HG02610 (cell line): Measurements from ENCODE around the gene ASCL5.
A peak's percentile ranks its signal among the peaks of the same experiment; 100 is the strongest.
"Not testable (repeated sequence)": the region's sequence is repeated elsewhere in the genome, so short reads cannot be mapped to it uniquely, and the experiment has no call there.

Experiments
- ATAC-seq: cut with Tn5 transposase; IDR thresholded peaks from one replicate; pipeline ENCODE4 v1.9.1; 2021; ENCODE audit warnings: mild to moderate bottlenecking, moderate library complexity; ENCODE audit not compliant: unreplicated experiment

ASCL5 gene, protein sequence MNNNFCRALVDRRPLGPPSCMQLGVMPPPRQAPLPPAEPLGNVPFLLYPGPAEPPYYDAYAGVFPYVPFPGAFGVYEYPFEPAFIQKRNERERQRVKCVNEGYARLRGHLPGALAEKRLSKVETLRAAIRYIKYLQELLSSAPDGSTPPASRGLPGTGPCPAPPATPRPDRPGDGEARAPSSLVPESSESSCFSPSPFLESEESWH

DNA sequence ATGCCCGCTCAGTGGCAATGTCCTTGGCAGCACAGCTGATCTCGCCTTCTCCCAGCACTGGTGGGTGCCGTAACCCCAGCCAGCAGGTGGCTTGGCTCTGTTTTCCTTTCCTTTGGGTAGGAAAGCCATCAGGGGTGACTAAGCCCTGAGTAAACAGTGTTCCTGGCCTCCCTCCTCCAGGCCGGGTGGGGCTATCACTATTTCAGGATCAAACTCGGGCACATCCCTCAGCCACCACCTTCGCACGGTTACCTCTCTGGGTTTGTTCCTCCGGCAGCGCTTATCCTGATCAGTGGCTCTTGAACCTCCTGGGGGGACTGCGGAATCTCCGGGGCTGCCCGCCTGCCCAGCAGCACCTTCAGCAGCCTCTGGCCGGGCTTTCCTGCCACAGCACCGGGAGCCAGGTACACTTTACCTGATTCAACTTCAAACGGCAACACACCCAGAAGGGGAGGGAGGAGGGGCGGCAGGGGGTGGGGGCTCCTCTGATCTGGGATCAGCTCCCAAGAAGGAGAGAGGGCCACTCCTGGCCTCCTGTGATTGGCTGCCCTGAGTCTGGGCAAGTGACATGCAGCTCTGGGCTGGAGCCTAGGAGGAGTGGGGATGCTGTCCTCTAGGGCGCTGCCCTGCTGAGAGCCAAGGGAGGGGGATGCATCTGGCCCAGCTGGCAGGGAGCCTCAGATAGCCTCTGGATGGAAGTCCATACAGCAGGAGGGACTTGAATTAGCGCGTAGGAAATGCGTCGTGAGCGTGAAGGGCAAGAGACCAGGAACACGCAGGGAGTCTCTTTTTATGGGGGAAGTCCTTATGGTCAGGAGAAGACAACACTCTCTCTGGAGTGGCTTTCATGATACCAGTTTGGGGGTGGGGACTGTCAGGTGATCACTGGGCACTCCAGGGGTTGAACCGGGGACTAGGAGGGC, at the start of gene ASCL5:
TSS of gene ASCL5 (minus strand) at position 353 of the 923 bp plus-strand sequence. CDS start 11,812 bp downstream, outside the sequence.
- ATAC-seq, result no peak

DNA sequence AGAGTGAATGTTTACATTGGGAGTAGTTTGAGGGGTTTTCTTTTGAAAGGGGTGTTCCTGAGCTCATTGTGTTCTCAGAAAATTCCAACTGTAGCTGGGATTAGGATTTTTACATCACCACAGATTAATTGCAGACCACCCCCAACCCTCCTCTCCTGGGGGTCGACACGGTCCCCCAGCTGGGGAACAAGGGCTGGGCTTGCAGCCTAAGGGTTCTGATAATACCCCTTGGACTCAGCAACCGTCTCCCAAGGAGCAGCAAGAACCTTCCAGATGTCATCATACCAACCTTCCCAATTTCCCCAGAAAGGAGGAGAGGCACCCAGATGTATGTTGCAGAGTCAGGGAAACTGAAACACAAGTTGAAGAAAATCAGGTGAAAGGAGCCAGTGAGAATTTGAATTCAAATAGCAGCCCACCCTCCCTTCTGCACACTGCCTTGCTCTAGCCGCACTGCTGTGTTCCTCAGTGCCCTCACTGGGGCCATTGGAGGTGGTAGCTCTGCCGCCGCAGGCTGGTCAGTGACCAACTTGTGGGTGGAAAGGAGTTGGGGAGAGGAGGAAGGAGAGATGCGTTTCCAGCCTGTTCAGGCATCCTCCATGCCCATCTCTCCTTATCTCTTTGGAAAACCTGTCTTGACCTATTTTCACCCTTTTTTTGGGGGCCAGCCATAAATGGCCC, 49.0 kb upstream of the ASCL5 start:
- ATAC-seq, result no peak

DNA sequence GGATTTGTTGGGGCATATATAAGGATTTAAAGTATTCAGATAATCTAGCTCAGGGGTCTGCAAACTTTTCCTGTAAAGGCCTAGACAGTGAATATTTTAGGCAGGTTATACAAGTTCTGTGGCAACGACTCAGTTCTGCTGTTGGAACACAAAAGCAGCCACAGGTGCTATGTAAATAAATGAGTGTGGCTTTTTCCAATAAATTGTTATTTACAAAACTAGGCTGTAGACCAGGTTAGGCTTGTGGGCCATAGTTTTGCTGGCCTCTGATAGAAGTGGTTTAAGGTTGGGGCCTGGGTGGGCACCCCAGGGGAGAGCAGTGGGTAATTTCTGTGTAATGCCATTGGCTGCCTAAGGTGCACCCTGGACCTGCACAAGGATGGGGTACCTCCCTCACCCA, 46.8 kb upstream of the ASCL5 start:
- ATAC-seq, result no peak

DNA sequence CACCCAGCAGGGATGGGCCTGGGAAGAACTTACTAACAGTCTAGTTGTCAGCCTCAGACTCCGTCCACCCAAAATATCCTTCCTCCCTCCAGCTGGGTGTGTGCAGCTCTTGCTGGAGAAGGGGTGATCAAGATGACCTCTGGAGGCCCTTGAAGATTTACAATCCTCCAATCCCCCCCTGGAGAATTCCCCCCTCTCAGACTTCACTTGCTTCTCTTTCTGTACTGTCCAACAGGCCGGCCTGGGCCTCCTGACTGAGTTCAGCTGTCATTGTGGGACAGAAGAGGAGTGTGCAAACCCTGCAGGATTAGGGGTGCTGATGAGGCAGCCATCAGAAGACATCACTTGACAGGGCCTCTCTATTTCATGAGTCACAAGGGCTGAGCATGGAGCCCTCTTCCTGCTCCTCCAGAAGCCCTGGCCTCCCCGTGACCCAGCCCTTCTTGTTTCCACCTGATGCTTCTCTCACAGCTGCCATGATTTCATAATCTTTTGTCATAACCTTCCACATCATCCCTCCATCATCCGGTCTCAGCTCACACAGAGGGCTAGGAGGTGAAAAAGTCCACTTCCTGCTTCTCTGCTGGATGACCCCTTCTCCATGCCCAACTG, 46.1 kb upstream of the ASCL5 start:
- ATAC-seq, result no peak

DNA sequence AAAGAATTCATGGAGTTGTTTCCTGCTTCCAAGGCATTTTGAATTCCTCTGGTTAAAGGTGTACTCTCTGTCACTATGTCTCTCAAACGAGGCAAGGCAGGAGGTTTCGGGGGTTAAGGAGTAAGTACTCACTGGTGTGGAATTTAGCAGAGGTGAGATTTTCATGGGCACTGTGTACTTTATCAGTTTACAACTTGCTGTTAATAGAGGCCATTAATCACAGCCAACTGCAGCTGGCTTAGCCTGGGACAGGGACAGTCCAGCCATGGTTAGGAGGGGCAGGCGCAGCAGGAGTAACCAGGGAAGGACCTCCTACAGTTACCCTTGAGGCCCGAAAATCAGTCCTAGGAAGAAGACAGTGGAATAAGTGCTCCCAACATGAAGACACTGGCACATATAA, 45.3 kb upstream of the ASCL5 start:
- no peak for ATAC-seq

DNA sequence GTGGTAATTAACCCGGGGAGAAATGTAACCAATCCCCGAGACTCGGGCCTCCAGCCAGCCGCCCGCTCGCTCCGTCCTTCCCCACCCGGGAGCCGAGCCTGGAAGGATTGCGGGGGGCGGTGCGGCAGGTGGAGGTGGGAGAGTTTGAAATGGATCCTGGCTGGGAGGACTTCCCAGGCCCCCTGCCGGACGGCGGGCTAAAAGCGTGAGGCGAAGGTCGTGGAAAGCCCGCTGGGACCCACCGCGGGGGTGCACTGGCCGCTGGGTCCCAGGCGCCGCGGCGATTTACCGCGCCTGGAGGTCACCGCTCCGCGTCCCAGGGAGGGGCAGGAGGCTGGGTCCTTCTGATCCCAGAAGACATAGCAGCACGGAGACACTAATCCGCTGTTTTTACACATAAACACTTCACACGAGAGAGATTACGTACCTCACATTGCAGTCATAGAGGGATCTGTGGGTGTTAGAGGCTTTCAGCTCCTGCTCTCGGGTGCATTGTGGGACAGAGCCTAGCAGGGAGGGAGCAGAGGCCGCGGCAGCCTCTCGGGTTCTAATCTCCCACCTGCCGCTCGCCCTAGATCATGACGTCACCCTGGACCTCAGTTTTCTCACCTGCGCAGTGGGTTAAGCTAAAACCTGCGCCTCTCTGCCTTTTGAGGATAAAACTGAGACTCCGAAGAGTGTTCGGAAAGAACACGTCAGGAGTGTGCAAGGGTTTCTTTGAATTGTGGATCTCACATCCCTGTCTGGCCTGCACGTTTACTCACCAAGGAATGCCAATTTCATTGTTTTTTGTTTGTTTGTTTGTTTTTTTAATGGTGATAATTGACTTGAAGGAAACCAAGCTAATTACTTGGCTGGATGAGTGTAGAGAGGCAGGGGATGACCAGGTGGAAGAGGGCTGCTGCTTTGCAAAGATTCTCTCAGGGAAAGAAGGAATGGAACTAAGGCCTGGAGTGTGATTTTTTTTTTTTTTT, 44.4 kb upstream of the ASCL5 start:
- ATAC-seq, result peak; percentile 42

DNA sequence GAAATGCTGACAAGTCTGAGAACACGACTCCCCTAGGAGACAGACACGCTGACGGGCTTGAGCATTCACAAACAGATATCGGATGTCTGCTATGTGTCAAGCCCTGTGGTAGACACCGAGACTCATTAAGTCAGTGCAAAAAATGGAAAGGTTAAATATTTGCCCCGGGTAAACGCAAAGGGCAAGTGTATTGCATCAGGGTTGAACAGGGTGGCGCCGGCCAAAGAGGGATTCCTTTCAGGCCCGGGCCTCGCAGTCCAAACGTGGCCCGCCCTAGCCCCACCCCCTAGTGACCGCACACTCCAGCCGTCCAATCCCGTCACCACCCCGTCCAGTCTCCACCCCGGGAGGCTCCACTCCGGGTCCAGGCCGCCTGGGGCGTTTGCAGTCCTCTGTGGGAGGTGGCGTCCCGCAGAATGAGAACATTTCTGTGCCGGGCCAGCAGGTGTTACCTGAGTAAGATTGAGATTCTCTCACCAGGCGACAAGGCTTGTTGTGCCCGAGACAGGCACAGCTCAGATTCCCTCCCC, 43.6 kb upstream of the ASCL5 start:
- peak; percentile 93 for ATAC-seq

DNA sequence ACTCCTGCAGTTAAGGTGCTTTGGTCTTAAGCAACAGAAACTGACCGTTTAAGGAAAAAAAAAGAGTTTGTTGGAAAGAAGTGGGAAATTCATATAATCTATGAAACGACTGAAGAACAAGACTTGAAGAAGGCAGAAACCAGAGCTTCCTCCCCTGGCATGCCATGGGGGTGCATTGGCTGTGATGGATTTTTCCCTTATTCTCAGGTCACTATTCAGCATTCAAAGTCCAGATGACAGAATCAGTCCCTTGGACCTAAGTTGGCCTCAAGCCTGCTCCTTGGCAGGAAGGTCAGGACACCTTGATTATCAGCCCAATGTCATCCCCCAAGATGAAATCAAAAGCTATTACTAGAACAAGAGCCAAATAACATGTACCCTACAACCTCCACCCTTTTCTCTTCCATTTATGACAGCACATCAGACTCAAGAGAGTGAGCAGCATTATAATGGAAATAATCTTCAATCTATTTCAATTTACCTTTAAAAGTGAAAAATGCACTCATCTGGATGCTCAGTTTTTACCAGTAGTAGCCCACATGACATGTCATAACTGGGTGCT, 43.1 kb upstream of the ASCL5 start:
- no peak for ATAC-seq

DNA sequence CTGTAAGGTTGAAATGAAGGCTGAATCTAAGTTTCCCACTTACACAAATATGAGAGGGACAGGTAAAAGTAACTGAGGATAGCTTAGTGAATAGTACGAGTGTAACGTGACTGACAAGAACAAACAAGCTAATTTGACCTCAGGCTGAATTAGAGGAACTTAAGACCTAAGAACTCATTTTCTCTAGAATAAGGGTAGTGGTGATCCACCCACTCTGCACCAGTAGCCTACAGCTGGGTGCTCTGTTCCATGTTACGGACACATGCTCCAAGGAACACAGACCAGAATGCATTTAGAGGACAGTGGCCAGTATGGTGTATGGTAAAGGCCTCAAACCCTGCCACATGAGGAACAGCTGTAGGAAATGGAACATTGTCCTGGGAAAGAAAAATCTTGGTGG, 42.2 kb upstream of the ASCL5 start:
- ATAC-seq, result no peak

DNA sequence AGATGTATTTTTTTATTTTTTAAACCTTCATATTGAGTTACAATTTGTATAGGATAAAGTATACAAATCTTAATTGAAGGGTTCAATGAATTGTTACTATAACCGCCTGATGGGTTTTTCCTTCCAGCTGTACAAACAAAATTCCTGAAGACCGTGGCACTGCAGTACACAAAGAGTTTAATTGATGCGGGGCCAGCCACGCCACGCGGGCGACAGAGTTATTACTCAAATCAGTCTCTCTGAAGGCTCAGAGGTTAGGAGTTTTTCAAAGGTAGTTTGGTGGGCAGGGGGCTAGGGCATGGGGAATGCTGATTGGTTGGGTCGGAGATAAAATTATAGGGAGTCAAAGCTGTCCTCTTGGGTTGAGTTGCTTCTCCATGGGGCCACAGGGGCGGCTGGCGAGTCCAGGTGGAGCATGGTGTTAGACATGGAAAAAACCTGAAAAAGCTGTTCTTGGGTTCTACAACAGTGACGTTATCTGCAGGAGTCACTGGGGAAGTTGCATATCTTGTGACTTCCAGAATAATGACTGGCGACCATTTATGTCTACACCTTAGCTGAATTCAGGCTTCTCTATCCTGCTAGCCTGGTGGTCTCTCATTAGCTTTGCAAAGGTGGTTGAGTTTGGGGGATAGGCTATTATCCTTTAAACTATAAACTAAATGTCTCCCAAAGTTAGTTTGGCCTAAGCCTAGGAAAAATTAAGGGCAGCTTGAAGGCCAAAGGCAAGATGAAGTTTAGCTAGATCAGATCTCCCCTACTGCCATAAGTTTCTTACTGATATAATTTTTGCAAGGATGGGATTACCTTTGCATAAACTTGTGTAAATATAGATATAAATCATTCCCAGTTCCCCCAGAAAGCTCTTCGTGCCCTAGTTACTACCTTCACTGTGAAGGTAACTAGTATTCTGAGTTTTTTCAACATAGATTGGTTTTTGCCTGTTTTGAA, 40.3 kb upstream of the ASCL5 start:
- ATAC-seq, result no peak

DNA sequence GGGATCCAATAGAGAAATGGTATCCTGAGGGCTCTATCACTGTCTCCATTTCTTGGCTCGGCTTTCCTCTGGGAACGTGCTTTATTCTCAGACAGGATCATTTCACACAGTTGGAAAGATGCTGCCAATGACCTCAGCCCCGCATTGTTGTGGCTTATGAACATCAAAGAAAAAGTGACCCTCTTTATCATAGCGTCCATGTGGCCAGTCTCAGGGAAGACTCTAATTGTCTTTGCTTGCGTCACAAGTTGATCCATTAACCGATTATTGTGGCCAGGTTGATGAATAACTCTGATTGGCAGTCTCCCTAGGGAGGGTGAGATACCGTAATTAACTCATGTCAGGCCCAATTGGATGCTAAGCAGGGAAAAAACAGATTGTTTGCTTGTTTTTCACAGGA, 37.7 kb upstream of the ASCL5 start:
- ATAC-seq, result no peak

DNA sequence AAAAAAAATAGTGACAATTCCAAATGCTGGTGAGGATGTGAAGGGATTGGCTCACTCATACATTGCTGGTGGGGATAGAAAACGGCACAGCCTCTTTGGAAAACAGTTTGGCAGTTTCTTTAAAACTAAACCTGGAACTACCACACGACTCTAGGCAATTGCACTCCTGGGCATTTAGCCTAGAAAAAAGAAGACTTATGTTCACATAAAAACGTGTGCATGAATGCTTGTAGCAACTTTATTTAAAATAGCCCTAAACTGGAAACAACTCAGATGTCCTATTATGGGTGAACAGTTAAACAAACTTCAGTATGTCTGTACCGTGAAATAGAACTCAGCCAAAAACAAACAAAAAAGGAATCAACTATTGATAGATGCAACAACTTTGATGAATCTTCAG, 36.7 kb upstream of the ASCL5 start:
- no peak for ATAC-seq

DNA sequence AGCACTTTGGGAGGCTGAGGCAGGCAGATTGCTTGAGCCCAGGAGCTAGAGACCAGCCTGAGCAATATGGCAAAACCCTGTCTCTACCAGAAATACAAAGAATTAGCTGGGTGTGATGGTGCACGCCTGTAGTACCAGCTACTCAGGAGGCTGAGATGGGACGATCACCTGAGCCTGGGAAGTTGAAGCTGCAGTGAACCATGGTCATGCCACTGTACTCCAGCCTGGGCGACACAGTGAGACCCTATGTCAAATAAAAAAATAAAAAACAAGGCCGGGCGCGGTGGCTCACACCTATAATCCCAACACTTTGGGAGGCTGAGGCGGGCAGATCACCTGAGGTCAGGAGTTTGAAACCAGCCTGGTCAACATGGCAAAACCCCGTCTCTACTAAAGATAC, 36.1 kb upstream of the ASCL5 start:
- ATAC-seq, result not testable (repeated sequence)

DNA sequence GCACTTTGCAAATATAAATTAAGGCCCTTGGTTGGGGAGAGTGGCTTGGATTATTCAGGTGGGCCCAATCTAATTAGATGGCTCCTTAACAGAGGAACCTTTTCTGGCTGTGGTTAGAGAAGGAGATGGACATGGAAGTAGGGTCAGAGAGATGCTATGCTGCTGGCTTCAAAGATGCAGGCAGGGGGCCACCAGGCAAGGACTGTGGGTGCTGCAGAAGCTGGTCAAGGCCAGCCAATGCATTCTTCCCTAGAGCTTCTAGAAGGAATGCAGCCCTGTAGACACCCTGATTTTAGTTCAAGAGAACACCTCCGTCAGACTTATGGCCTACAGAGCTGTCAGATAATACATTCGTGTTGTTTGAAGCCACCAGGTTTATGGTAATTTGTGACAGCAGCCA, 31.0 kb upstream of the ASCL5 start:
- ATAC-seq, result no peak

DNA sequence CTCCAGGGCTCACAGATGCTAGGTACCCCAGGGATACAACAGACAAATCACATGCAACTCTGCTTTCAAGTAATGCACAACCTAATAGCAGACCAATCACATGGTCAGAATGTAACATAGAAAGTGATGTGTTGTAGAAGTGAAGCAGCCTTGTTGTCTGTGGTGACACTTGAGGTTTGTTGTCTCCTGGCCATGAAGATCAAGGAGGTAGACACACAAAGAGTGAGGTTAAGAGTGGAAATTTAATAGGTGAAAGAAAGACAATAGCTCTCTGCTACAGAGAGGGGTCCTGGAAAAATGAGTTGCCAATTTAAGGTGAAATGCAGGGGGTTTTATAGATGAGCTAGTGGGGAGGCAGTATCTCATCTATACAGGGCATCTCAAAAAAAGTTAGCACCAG, 29.8 kb upstream of the ASCL5 start:
- ATAC-seq, result no peak

DNA sequence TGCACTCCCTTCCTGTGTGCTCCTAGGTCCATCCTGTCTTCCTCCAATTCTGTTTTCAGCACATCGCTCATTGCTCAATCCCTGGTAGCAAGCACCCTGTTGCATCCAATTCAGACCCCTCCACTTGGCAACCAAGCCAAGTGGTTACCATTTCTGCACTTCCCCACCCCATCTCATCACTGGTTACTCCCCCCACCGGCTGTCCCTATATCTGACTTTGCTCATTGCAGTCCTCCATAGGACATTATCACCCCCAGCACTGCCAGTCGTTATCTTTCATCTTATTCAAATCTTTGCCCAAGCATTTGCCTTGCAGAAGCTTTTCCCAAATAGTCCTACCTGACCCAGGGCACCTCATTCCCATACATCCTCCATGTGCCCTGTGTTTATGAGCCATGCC, 29.4 kb upstream of the ASCL5 start:
- no peak for ATAC-seq

DNA sequence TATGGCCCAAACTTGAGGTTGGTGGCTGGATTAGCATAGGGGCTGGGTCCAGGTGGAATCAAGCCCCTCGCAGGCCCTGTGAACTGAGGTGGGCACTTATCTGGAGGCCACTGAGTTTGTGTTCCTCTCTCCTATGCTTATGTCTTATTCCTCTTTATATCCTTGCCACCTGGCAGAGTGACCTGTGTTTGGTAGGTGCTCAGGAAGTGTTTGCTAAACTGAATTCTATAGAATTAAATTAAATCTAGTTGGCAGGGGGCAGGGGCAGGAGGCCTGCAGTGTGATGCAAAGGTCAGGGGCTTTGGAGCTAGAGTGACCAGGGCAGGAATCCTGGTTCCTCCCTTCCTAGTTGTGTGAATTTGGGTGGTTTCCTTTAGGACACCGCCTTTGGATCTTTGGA, 28.4 kb upstream of the ASCL5 start:
- ATAC-seq, result no peak

DNA sequence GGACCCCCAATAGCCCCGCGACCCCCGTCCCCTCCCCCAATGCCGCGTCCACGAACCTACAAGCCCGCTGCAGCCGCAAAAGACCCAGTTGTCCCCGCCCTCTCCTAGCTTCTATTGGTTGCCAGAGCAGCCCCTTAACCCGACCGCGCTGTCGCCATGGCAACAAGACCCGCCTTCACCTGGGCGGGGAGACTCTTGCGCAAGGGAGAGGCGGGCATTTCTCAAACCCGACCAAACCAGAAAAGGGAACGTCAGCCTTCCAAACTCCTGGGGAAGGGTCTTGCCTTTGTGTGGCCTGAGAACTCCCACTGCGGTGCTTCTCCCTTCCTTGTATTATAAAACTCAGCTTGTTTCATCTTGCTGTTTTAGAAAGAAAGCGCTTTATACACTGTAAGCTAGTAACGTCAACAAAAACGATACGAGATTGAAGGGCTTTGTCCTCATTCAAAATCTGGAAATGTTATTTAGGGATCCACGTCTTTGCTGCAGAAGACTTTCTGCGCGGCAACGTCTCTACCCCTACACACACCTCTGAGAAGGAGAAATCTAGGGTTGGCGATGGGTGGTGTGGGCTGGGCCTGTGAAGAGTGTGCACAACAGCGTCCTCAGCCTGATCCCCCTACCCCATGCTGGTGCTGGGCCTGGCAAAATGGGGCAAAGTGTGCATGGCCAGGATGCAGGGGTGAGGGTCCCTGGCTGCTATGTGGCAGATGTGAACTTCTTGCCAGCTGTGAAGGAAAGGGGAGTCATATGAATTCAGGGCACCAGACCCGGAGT, 27.6 kb upstream of the ASCL5 start, which contains the start of gene TMEM9:
TSS of gene TMEM9 (minus strand) at position 86 of the 777 bp plus-strand sequence. CDS start 551 bp downstream, outside the sequence.
- ATAC-seq, result peak; percentile 96
